Neural cell (in vitro differentiated cells): ENCODE data around the gene PRKCZ. TPM values are rescaled to one million over a fixed set of nuclear protein-coding genes. Genes with fewer than 3 reads are reported as not detected.

Experiments used
- H2AFZ ChIP-seq: fragments of 200-600, 300-800 bp; sonication (generic), shearing (Covaris generic); 2 replicates; pipeline ENCODE4 v1.6.0; 2014; ENCODE audit warnings: low read depth, mild to moderate bottlenecking, antibody characterized with exemption, low read length, moderate library complexity
- H3F3A ChIP-seq: fragments of 200-600 bp; shearing (Covaris generic); 2 replicates; pipeline ENCODE4 v1.6.1; 2016; ENCODE audit warnings: mild to moderate bottlenecking, moderate library complexity, mixed read lengths, antibody characterized with exemption, low read length; ENCODE audit not compliant: insufficient read depth, poor library complexity, severe bottlenecking
- H3K27ac ChIP-seq: fragments of 200-600, 300-800 bp; sonication (generic), shearing (Covaris generic); 2 replicates; pipeline ENCODE4 v1.5.1; 2014; ENCODE audit warnings: mild to moderate bottlenecking, low read length, moderate library complexity
- H3K27me3 ChIP-seq: fragments of 300-800, 200-600 bp; sonication (generic), shearing (Covaris generic); 2 replicates; pipeline ENCODE4 v1.6.0; 2014; ENCODE audit warnings: mild to moderate bottlenecking, low read depth, low read length, moderate library complexity; ENCODE audit not compliant: insufficient read depth
- H3K36me3 ChIP-seq: fragments of 300-800, 200-600 bp; sonication (generic), shearing (Covaris generic); 2 replicates; pipeline ENCODE4 v1.5.1; 2014; ENCODE audit warnings: mild to moderate bottlenecking, antibody characterized with exemption, low read length, moderate library complexity; ENCODE audit not compliant: insufficient read depth
- H3K4me2 ChIP-seq: fragments of 300-800, 200-600 bp; sonication (generic), shearing (Covaris generic); 2 replicates; pipeline ENCODE4 v1.6.0; 2014; ENCODE audit warnings: mild to moderate bottlenecking, low read length
- H3K4me3 ChIP-seq: fragments of 300-800, 200-600 bp; sonication (generic), shearing (Covaris generic); 2 replicates; pipeline ENCODE4 v1.5.1; 2014; ENCODE audit warnings: mild to moderate bottlenecking, low read length, moderate library complexity
- H3K79me2 ChIP-seq: fragments of 200-600 bp; shearing (Covaris generic); replicated peaks from 2 replicates; pipeline ENCODE4 v1.6.0; 2014; ENCODE audit warnings: mild to moderate bottlenecking, low read length, moderate library complexity; ENCODE audit not compliant: insufficient read depth
- H3K9ac ChIP-seq: fragments of 300-800, 200-600 bp; sonication (generic), shearing (Covaris generic); 2 replicates; pipeline ENCODE4 v1.6.1; 2016; ENCODE audit warnings: mild to moderate bottlenecking, low read length, mixed read lengths
- H3K9me2 ChIP-seq: fragments of 200-600 bp; shearing (Covaris generic); 2 replicates; pipeline ENCODE4 v1.6.1; 2016; ENCODE audit warnings: mild to moderate bottlenecking, low read length, mixed read lengths; ENCODE audit not compliant: insufficient read depth
- H3K9me3 ChIP-seq: fragments of 200-600, 300-800 bp; sonication (generic), shearing (Covaris generic); 2 replicates; pipeline ENCODE4 v1.6.1; 2016; ENCODE audit warnings: mild to moderate bottlenecking, mixed run types, low read length, moderate library complexity, mixed read lengths
- H4K20me1 ChIP-seq: fragments of 200-600 bp; shearing (Covaris generic); 2 replicates; pipeline ENCODE4 v1.6.1; 2016; ENCODE audit warnings: mild to moderate bottlenecking, mixed run types; ENCODE audit not compliant: insufficient read depth
- EP300 ChIP-seq: fragments of 450-650 bp; conservative IDR thresholded peaks from 2 replicates; pipeline ENCODE4 v1.6.1; 2014; ENCODE audit warnings: antibody characterized with exemption, mild to moderate bottlenecking, moderate library complexity; ENCODE audit not compliant: poor library complexity, severe bottlenecking
- EZH2 ChIP-seq: fragments of 200-600, 300-800 bp; shearing (Covaris generic), sonication (generic); IDR thresholded peaks from 2 replicates; pipeline ENCODE4 v1.6.1; 2014; ENCODE audit warnings: antibody characterized with exemption, low read length, borderline replicate concordance, mild to moderate bottlenecking; ENCODE audit not compliant: insufficient read depth, poor library complexity, severe bottlenecking
- MXI1 ChIP-seq: fragments of 450-650 bp; conservative IDR thresholded peaks from 2 replicates; pipeline ENCODE4 v1.6.1; 2014; ENCODE audit warnings: antibody characterized with exemption, mild to moderate bottlenecking; ENCODE audit not compliant: poor library complexity, severe bottlenecking
- POLR2AphosphoS5 ChIP-seq: IDR thresholded peaks from 2 replicates; pipeline ENCODE4 v1.6.1; 2012
- RAD21 ChIP-seq: fragments of 450-650 bp; conservative IDR thresholded peaks from 2 replicates; pipeline ENCODE4 v1.6.1; 2014; ENCODE audit warnings: antibody characterized with exemption, mild to moderate bottlenecking, moderate library complexity
- SMC3 ChIP-seq: fragments of 450-650 bp; conservative IDR thresholded peaks from 2 replicates; pipeline ENCODE4 v1.6.1; 2014; ENCODE audit warnings: antibody characterized with exemption, mild to moderate bottlenecking, moderate library complexity; ENCODE audit not compliant: poor library complexity
- TAF1 ChIP-seq: IDR thresholded peaks from 2 replicates; pipeline ENCODE4 v1.6.1; 2012; ENCODE audit warnings: low read depth
- polyA plus RNA-seq: library from polyadenylated mRNA; depleted of rRNA; stranded (reverse); fragments of >200 nt; gene quantifications from 2 replicates; pipeline ENCODE4 v1.2.3, GENCODE V29; 2014
- TF ChIP-seq, protein P1 (sequence below): IDR thresholded peaks from 2 replicates; pipeline ENCODE4 v1.6.1; 2012; ENCODE audit warnings: borderline replicate concordance
- TF ChIP-seq, protein P2 (sequence below): fragments of 450-650 bp; IDR thresholded peaks from 2 replicates; pipeline ENCODE4 v1.5.1; 2014; ENCODE audit warnings: antibody characterized with exemption, mild to moderate bottlenecking, moderate library complexity; ENCODE audit not compliant: poor library complexity, severe bottlenecking

Gene PRKCZ
- polyA plus RNA-seq, 1 donor from 2014 or later = 54.9 TPM

DNA sequence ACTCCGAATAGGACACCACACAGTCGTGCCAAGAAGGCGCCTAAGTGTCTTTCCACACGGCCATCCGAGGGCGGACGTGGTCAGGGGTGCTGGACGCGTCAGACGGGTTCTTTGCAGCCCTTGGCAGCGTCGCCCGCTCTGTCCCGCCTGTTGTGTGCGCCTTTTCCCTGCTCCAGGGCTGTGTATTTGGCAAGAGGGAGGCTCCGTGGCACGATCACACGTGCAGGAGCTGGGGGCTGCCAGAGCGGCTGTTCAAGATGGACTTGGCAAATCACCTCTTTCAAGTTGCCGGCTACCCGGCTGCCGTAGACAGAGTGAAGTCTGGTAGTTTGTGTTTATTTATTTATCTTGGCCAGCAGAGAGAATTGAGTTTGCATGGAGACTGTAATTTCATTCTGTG, 31.9 kb downstream of the PRKCZ start:
- H3K9ac ChIP-seq = no peak overlapping the region
- H4K20me1 ChIP-seq = no peaks in the 10 kb centered on the region
- H3K4me2 ChIP-seq = no peak overlapping the region
- TF ChIP-seq EP300 = no peak
- TF ChIP-seq RAD21 = no peak
- TF ChIP-seq POLR2AphosphoS5 = no peak
- no peak for TF ChIP-seq EZH2
- TF ChIP-seq MXI1 = no peak
- TF ChIP-seq, protein P1, sequence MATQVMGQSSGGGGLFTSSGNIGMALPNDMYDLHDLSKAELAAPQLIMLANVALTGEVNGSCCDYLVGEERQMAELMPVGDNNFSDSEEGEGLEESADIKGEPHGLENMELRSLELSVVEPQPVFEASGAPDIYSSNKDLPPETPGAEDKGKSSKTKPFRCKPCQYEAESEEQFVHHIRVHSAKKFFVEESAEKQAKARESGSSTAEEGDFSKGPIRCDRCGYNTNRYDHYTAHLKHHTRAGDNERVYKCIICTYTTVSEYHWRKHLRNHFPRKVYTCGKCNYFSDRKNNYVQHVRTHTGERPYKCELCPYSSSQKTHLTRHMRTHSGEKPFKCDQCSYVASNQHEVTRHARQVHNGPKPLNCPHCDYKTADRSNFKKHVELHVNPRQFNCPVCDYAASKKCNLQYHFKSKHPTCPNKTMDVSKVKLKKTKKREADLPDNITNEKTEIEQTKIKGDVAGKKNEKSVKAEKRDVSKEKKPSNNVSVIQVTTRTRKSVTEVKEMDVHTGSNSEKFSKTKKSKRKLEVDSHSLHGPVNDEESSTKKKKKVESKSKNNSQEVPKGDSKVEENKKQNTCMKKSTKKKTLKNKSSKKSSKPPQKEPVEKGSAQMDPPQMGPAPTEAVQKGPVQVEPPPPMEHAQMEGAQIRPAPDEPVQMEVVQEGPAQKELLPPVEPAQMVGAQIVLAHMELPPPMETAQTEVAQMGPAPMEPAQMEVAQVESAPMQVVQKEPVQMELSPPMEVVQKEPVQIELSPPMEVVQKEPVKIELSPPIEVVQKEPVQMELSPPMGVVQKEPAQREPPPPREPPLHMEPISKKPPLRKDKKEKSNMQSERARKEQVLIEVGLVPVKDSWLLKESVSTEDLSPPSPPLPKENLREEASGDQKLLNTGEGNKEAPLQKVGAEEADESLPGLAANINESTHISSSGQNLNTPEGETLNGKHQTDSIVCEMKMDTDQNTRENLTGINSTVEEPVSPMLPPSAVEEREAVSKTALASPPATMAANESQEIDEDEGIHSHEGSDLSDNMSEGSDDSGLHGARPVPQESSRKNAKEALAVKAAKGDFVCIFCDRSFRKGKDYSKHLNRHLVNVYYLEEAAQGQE = no peak
- TF ChIP-seq SMC3 = no peak
- TF ChIP-seq, protein P2, sequence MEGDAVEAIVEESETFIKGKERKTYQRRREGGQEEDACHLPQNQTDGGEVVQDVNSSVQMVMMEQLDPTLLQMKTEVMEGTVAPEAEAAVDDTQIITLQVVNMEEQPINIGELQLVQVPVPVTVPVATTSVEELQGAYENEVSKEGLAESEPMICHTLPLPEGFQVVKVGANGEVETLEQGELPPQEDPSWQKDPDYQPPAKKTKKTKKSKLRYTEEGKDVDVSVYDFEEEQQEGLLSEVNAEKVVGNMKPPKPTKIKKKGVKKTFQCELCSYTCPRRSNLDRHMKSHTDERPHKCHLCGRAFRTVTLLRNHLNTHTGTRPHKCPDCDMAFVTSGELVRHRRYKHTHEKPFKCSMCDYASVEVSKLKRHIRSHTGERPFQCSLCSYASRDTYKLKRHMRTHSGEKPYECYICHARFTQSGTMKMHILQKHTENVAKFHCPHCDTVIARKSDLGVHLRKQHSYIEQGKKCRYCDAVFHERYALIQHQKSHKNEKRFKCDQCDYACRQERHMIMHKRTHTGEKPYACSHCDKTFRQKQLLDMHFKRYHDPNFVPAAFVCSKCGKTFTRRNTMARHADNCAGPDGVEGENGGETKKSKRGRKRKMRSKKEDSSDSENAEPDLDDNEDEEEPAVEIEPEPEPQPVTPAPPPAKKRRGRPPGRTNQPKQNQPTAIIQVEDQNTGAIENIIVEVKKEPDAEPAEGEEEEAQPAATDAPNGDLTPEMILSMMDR = no peak
- no peak for TF ChIP-seq TAF1
- no peaks in the 10 kb centered on the region for H3F3A ChIP-seq
- H3K9me2 ChIP-seq = no peaks in the 10 kb centered on the region
- no peak overlapping the region for H3K4me3 ChIP-seq
- no peak overlapping the region for H3K27ac ChIP-seq
- peaks cover 11% of the 10 kb centered on the region for H3K9me3 ChIP-seq
- H3K79me2 ChIP-seq = peaks cover 19% of the 10 kb centered on the region
- H3K36me3 ChIP-seq = peaks cover 4% of the 10 kb centered on the region
- H2AFZ ChIP-seq = no peak overlapping the region
- H3K27me3 ChIP-seq = no peaks in the 10 kb centered on the region

DNA sequence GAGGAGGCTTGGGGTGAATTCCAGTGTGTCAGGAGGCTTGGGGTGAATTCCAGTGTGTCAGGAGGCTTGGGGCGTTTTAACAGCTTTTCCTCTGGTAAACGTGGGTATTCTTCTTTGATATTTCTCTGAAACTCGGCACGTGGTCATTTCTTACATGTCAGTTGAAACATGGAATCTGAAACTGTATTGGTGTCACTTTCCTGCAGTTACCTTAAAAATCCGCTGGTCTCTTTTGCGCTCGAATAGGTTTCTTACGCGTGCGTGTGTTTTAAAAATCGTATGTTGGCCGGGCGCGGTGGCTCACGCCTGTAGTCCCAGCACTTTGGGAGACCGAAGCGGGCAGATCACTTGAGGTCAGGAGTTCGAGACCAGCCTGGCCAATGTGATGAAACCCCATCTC, 33.5 kb downstream of the PRKCZ start:
- H3K79me2 ChIP-seq = peaks cover 6% of the 10 kb centered on the region
- no peak overlapping the region for H3K27ac ChIP-seq
- no peaks in the 10 kb centered on the region for H3K27me3 ChIP-seq

More for the DNA sequence above, 33.5 kb downstream of the PRKCZ start:
- H4K20me1 ChIP-seq = no peaks in the 10 kb centered on the region
- peaks cover 5% of the 10 kb centered on the region for H3K9me3 ChIP-seq
- TF ChIP-seq EZH2 (no peak), SMC3 (no peak), EP300 (no peak), RAD21 (no peak), MXI1 (no peak), POLR2AphosphoS5 (no peak)
- TF ChIP-seq, protein P2 = no peak
- TF ChIP-seq, protein P1 = no peak
- H3K36me3 ChIP-seq = no peaks in the 10 kb centered on the region
- H3F3A ChIP-seq = no peaks in the 10 kb centered on the region
- no peak overlapping the region for H3K4me2 ChIP-seq
- H3K9ac ChIP-seq = no peak overlapping the region
- no peak overlapping the region for H2AFZ ChIP-seq
- no peaks in the 10 kb centered on the region for H3K9me2 ChIP-seq
- H3K4me3 ChIP-seq = no peak overlapping the region
